HepG2 (cell line): ENCODE measurements around the gene P4HTM. TPM values are rescaled to one million over a fixed set of nuclear protein-coding genes. Genes with fewer than 3 reads are reported as not detected.

Source experiments
- ATAC-seq: fragments of 200-7000 bp; cut with Tn5 transposase; 3 replicates; pipeline ENCODE4 v1.9.1; 2020; ENCODE audit warnings: mild to moderate bottlenecking, moderate library complexity
- BruUV-seq: library from RNA; stranded (reverse); fragments of 400-500 nt; replicated peaks from 2 replicates; lab custom pipeline; 2021; lab: Mats Ljungman, UMichigan
- CTCF ChIA-PET: fragments of 300-600 bp; formaldehyde crosslinking; extraction: SDS; loops from one replicate; lab custom pipeline; 2021; ENCODE audit warnings: low total read pairs, inconsistent platforms, low intra/inter-chr PET ratio; lab: Yijun Ruan, JAX
- POLR2A ChIA-PET: fragments of 350-600 bp; sonication (Branson Sonifier 250); formaldehyde crosslinking; loops from one replicate; lab custom pipeline; 2020; ENCODE audit warnings: antibody characterized with exemption, inconsistent platforms; lab: Yijun Ruan, JAX
- DNase-seq: peaks from one replicate; pipeline ENCODE4 v3.0.0-alpha.2; 2015; ENCODE audit warnings: low spot score
- FAIRE-seq: peaks from 3 replicates; lab custom pipeline; 2011; peaks lifted over from hg19 to GRCh38; lab: Jason Lieb, UNC
- H2AFZ ChIP-seq: one replicate; pipeline ENCODE4 v1.6.1; 2011; ENCODE audit warnings: low read length, inconsistent platforms
- H3K27ac ChIP-seq: fragments of 300-600 bp; 3 replicates; pipeline ENCODE4 v1.8.0; 2011; ENCODE audit warnings: mixed run types, mild to moderate bottlenecking, mixed read lengths, low read length, inconsistent platforms; ENCODE audit not compliant: insufficient read depth; ENCODE audit errors: extremely low read length
- H3K27me3 ChIP-seq, 2 experiments: fragments of 200-600 bp in 1 of 2; 2 replicates in 1 of 2; 3 replicates in 1 of 2; pipeline versions ENCODE4 v1.6.0 to v1.8.0; 2011; ENCODE audit warnings: low read length in 2 of 2, mild to moderate bottlenecking in 2 of 2, moderate library complexity in 2 of 2, inconsistent platforms in 1 of 2; ENCODE audit not compliant: insufficient read depth in 2 of 2, control insufficient read depth in 1 of 2
- H3K36me3 ChIP-seq, 2 experiments: fragments of 200-600 bp in 1 of 2; replicated peaks in 1 of 2; 2 replicates in 1 of 2; 3 replicates in 1 of 2; pipeline versions ENCODE4 v1.5.1 to v1.8.0; 2011; ENCODE audit warnings: low read length in 2 of 2, inconsistent platforms in 1 of 2; ENCODE audit not compliant: insufficient read depth in 2 of 2, control insufficient read depth in 1 of 2
- H3K4me1 ChIP-seq: 2 replicates; pipeline ENCODE4 v1.5.1; 2012; ENCODE audit warnings: low read length, inconsistent platforms; ENCODE audit not compliant: insufficient read depth
- H3K4me2 ChIP-seq: 2 replicates; pipeline ENCODE4 v1.6.0; 2011; ENCODE audit warnings: low read depth, low read length, inconsistent platforms
- H3K4me3 ChIP-seq, 3 experiments: fragments of 200-600 bp in 1 of 3; sonication (generic), shearing (Covaris generic) in 1 of 3; replicated peaks in 1 of 3; 2 replicates each; pipeline ENCODE4 v1.5.1; 2011 to 2016; ENCODE audit warnings: low read length in 3 of 3, inconsistent platforms in 2 of 3, low read depth in 2 of 3, mild to moderate bottlenecking in 2 of 3, control low read depth in 1 of 3, mixed read lengths in 1 of 3; ENCODE audit not compliant: insufficient read depth in 1 of 3
- H3K79me2 ChIP-seq: one replicate; pipeline ENCODE4 v1.6.1; 2011; ENCODE audit warnings: low read length, inconsistent platforms; ENCODE audit not compliant: insufficient read depth
- H3K9ac ChIP-seq: 2 replicates; pipeline ENCODE4 v1.6.0; 2011; ENCODE audit warnings: mild to moderate bottlenecking, low read depth, low read length, inconsistent platforms; ENCODE audit not compliant: insufficient read depth
- H3K9me3 ChIP-seq: 2 replicates; pipeline ENCODE4 v1.5.1; 2012; ENCODE audit warnings: mild to moderate bottlenecking, low read length
- H4K20me1 ChIP-seq: 2 replicates; pipeline ENCODE4 v1.6.0; 2011; ENCODE audit warnings: inconsistent platforms, mild to moderate bottlenecking, low read length, moderate library complexity; ENCODE audit not compliant: insufficient read depth
- AGO2 ChIP-seq: fragments of 200-400 bp; formaldehyde crosslinking; optimal IDR thresholded peaks from 2 replicates; pipeline ENCODE3; 2017; ENCODE audit warnings: mild to moderate bottlenecking, low read depth, low read length, moderate library complexity
- CREBL2 ChIP-seq: sonication (generic); formaldehyde crosslinking; IDR thresholded peaks from 2 replicates; pipeline ENCODE4 v1.8.1; 2023; ENCODE audit warnings: missing genetic modification reagents, mild to moderate bottlenecking, borderline replicate concordance
- GPN1 ChIP-seq: sonication (generic); formaldehyde crosslinking; IDR thresholded peaks from 2 replicates; pipeline ENCODE4 v1.5.1; 2020; ENCODE audit warnings: missing genetic modification reagents, borderline replicate concordance
- IKZF1 ChIP-seq: fragments of 450-650 bp; IDR thresholded peaks from 2 replicates; pipeline ENCODE4 v1.7.1; 2016
- KAT7 ChIP-seq: IDR thresholded peaks from 2 replicates; pipeline ENCODE4 v1.6.1; 2018; ENCODE audit warnings: borderline replicate concordance, missing compliant biosample characterization
- NFE2L1 ChIP-seq: sonication (generic); formaldehyde crosslinking; IDR thresholded peaks from 2 replicates; pipeline ENCODE4 v1.4.0; 2020; ENCODE audit warnings: missing genetic modification reagents, mild to moderate bottlenecking, borderline replicate concordance
- NONO ChIP-seq, 2 experiments: fragments of 450-650 bp in 1 of 2; sonication (generic) in 1 of 2; formaldehyde crosslinking in 1 of 2; IDR thresholded peaks in 1 of 2; conservative IDR thresholded peaks in 1 of 2; 2 replicates each; pipeline versions ENCODE4 v1.6.1 to v1.8.0; 2017 to 2022; ENCODE audit warnings: mild to moderate bottlenecking in 1 of 2, missing genetic modification reagents in 1 of 2, moderate library complexity in 1 of 2
- PRDM10 ChIP-seq: sonication (generic); formaldehyde crosslinking; IDR thresholded peaks from 2 replicates; pipeline ENCODE4 v1.4.0; 2020; ENCODE audit warnings: low read depth, missing genetic modification reagents
- TEAD2 ChIP-seq: sonication (generic); formaldehyde crosslinking; IDR thresholded peaks from 2 replicates; pipeline ENCODE4 v1.9.0; 2021; ENCODE audit warnings: missing genetic modification reagents
- ZBTB3 ChIP-seq: sonication (generic); formaldehyde crosslinking; IDR thresholded peaks from 2 replicates; pipeline ENCODE4 v1.4.0; 2020; ENCODE audit warnings: low read depth, mild to moderate bottlenecking, moderate library complexity, missing genetic modification reagents, borderline replicate concordance
- ZBTB8A ChIP-seq: sonication (generic); formaldehyde crosslinking; IDR thresholded peaks from 2 replicates; pipeline ENCODE4 v1.4.0; 2020; ENCODE audit warnings: mild to moderate bottlenecking, low read depth, missing genetic modification reagents, borderline replicate concordance
- ZMAT3 ChIP-seq: sonication (generic); formaldehyde crosslinking; conservative IDR thresholded peaks from 2 replicates; pipeline ENCODE4 v1.7.0; 2021; ENCODE audit warnings: missing genetic modification reagents
- ZNF605 ChIP-seq: sonication (generic); formaldehyde crosslinking; IDR thresholded peaks from 2 replicates; pipeline ENCODE4 v1.8.0; 2022; ENCODE audit warnings: mild to moderate bottlenecking, missing genetic modification reagents
- ZNF761 ChIP-seq: sonication (generic); formaldehyde crosslinking; conservative IDR thresholded peaks from 2 replicates; pipeline ENCODE4 v1.4.0; 2020; ENCODE audit warnings: mild to moderate bottlenecking, missing genetic modification reagents
- ZNF776 ChIP-seq: sonication (generic); formaldehyde crosslinking; IDR thresholded peaks from 2 replicates; pipeline ENCODE4 v1.4.0; 2020; ENCODE audit warnings: mild to moderate bottlenecking, missing genetic modification reagents
- ZSCAN22 ChIP-seq: sonication (generic); formaldehyde crosslinking; IDR thresholded peaks from 2 replicates; pipeline ENCODE4 v1.4.0; 2020; ENCODE audit warnings: mild to moderate bottlenecking, missing genetic modification reagents
- WGBS: methylation state at CpG from one replicate; pipeline ENCODE4 v1.1.6; 2017; ENCODE audit warnings: low lambda C conversion rate; 5-methylcytosine and 5-hydroxymethylcytosine counted together
- in situ Hi-C: cut with HindIII; loops from 2 replicates; pipeline ENCODE4 v1.10.0; 2017; ENCODE audit warnings: low pct_unique_long_range_greater_than_20kb; ENCODE audit not compliant: extremely low pct_ligation_motif_present
- intact Hi-C: fragments of 100-400 bp; cut with micrococcal nuclease; formaldehyde crosslinking; loops from one replicate; pipeline ENCODE4 v1.10.0; 2022; ENCODE audit not compliant: unreplicated experiment
- polyA plus RNA-seq, 8 experiments: library from polyadenylated mRNA; depleted of rRNA in 3 of 8; stranded (reverse) in 7 of 8; unstranded in 1 of 8; fragments of >200 nt; fragmentation: Illumina TruSeq in 4 of 8; extraction: Trizol in 4 of 8; gene quantifications; 2 replicates each; pipeline versions ENCODE4 v1.2.1 to v1.2.3, GENCODE V29; 2011 to 2016; ENCODE audit warnings: low read depth in 4 of 8, missing spikeins in 1 of 8, mixed read lengths in 1 of 8; ENCODE audit not compliant: insufficient read depth in 1 of 8
- total RNA-seq, 5 experiments: library from RNA; depleted of rRNA; stranded (reverse); fragments of >200 nt; fragmentation: Illumina TruSeq; extraction: Trizol; gene quantifications; 2 replicates each; pipeline ENCODE4 v1.2.3, GENCODE V29; 2016; ENCODE audit warnings: low read depth in 1 of 5
- TF ChIP-seq, protein P1 (sequence below): sonication (generic); formaldehyde crosslinking; IDR thresholded peaks from 2 replicates; pipeline ENCODE4 v1.4.0; 2020; ENCODE audit warnings: missing genetic modification reagents

P4HTM gene
- total and polyA plus RNA-seq, 2 of the 13 experiments (the other 11 are each of a cell fraction or from before 2014, with no cell fraction given) = 0.01 TPM; not detected in 1

DNA sequence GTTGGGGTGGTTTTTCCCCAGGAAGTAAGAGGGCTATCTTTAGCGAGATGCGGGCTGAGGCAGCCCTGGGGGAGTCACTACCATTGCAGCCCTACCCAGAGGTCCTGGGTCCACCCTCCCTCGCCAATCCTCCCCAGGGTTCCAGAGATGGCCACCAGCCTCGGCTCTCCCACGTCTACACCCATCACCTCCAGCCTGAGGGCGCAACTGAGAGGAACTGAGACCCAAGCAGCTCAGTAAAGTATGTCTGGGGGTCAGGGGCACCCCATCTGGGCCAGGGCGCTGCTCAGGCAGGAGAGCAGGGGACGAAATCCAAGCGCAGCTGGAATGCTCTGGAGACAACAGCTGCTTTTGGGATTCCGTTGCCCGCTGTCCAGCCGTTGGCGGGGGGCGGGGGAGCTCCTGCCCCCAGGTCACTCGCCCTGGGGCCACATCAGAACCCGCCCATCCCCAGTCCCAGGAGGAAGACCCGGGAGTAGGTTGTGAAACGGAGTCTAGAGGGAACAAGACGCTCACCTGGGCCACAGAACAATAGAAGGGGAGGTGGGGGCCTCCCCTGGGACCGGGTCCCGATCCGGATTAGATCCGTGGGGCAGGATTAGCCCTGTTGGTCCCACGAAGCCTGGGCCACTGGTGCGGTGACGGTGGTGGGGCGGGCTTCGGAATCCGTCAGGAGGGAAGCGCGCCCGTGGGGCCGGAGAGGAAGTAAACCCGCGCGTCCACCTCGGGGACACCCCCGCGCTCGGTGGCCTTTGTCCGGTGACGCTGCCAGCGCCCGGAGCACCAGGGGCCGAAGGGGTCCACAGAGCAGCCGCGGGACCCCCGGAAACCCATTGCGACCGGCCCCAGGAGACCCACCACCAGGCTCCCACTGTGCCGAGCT is 30.5 kb downstream of the P4HTM start:
- peak; percentile 2 for ATAC-seq
- DNase-seq = no peak
- H3K9me3 ChIP-seq = no peaks in the 10 kb centered on the region
- CTCF ChIA-PET = no interaction called here
- intact Hi-C loops (loop anchor here (5.0 kb wide), 1 partner anchor 72 kb away; the partner anchor contains the start of gene QRICH1), in situ Hi-C loops (no loop called here)
- peak overlapping the region; percentile 99 for H3K27ac ChIP-seq
- H4K20me1 ChIP-seq = peaks cover 1% of the 10 kb centered on the region; the same call in 1 of the 2 replicates
- BruUV-seq = TSS peak; percentile 86
- no peaks in the 10 kb centered on the region; a peak in 1 of 5 replicates for H3K27me3 ChIP-seq
- no peak for FAIRE-seq
- H2AFZ ChIP-seq = no peak overlapping the region
- H3K36me3 ChIP-seq = peaks cover 11 to 27% of the 10 kb centered on the region in 2 experiments; a peak in 4 of 5 replicates
- H3K4me1 ChIP-seq = peaks cover 48% of the 10 kb centered on the region
- peaks cover 27% of the 10 kb centered on the region for H3K79me2 ChIP-seq
- peak overlapping the region; percentile 89 for H3K4me2 ChIP-seq
- POLR2A ChIA-PET = interaction anchor here (0.6 to 11.1 kb wide), 20 partner anchors 9 to 547 kb away, joined by 3 to 280 read pairs (median 6); partner anchors contain the start of genes ARIH2, IMPDH2, KLHDC8B and LAMB2
- WGBS = 0% methylated on average over 10 of the region's 51 CpGs
- H3K9ac ChIP-seq = peak overlapping the region; percentile 99
- peak overlapping the region; percentile 80 to 96 (median 89) for H3K4me3 ChIP-seq
- TF ChIP-seq KAT7 (peak; percentile 68; the same call in 1 of the 2 replicates), GPN1 (CRISPR knock-in tag) (no peak), NONO (IDR thresholded peaks at IDR 0.05) (no peak), NONO (CRISPR knock-in tag; conservative IDR thresholded peaks at IDR 0.05) (0 out of 2 replicates have a peak, but pooled peaks have one; percentile 33), ZNF761 (peak; percentile 9; the same call in 1 of the 2 replicates), ZNF605 (CRISPR knock-in tag) (peak; percentile 81), NFE2L1 (CRISPR knock-in tag) (peak; percentile 48; the same call in 1 of the 2 replicates), IKZF1 (no peak), ZMAT3 (CRISPR knock-in tag) (0 out of 2 replicates have a peak, but pooled peaks have one; percentile 59), ZBTB3 (CRISPR knock-in tag) (0 out of 2 replicates have a peak, but pooled peaks have one; percentile 25), TEAD2 (CRISPR knock-in tag) (no peak), ZNF776 (CRISPR knock-in tag) (peak; percentile 18; the same call in 1 of the 2 replicates), ZBTB8A (no peak), PRDM10 (CRISPR knock-in tag) (peak; percentile 24), ZSCAN22 (CRISPR knock-in tag) (0 out of 2 replicates have a peak, but pooled peaks have one; percentile 51), AGO2 (peak; percentile 94), CREBL2 (0 out of 2 replicates have a peak, but pooled peaks have one; percentile 16)
- TF ChIP-seq, protein P1, sequence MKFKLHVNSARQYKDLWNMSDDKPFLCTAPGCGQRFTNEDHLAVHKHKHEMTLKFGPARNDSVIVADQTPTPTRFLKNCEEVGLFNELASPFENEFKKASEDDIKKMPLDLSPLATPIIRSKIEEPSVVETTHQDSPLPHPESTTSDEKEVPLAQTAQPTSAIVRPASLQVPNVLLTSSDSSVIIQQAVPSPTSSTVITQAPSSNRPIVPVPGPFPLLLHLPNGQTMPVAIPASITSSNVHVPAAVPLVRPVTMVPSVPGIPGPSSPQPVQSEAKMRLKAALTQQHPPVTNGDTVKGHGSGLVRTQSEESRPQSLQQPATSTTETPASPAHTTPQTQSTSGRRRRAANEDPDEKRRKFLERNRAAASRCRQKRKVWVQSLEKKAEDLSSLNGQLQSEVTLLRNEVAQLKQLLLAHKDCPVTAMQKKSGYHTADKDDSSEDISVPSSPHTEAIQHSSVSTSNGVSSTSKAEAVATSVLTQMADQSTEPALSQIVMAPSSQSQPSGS = no peak
